VCaP (cell line): ENCODE data around the gene P3H3.
A peak's percentile ranks its signal among the peaks of the same experiment; 100 is the strongest.
"Not testable (repeated sequence)": the region's sequence is repeated elsewhere in the genome, so short reads cannot be mapped to it uniquely, and the experiment has no call there.

Experiments
- H3K27ac ChIP-seq: fragments of 450-650 bp; 2 replicates; pipeline ENCODE4 v1.5.1; 2017
- CTCF ChIP-seq: fragments of 450-650 bp; conservative IDR thresholded peaks from 2 replicates; pipeline ENCODE4 v1.5.1; 2017; ENCODE audit warnings: mild to moderate bottlenecking, moderate library complexity

P3H3 gene

GRCh38 chr12:6887460-6887859 lies 59.3 kb downstream of the P3H3 start:
- TF ChIP-seq CTCF, result no peak
- peak overlapping the region; percentile 25; the same call in 1 of the 2 replicates for H3K27ac ChIP-seq

- TF ChIP-seq CTCF, result no peak
- no peak overlapping the region for H3K27ac ChIP-seq
These were observed 60.2 kb downstream of the P3H3 start for GRCh38 chr12:6888360-6888759.

GRCh38 chr12:6888794-6889193 lies 60.6 kb downstream of the P3H3 start:
- not testable (repeated sequence) for H3K27ac ChIP-seq
